HL-60 (cell line): ENCODE results near the gene FOXI3.

Source experiments
- DNase-seq, 2 experiments: peaks; one replicate each; pipeline ENCODE4 v3.0.0-alpha.2; 2010 to 2020; ENCODE audit warnings: low read depth in 1 of 2, low spot score in 1 of 2
- H3K27ac ChIP-seq: fragments of 250-450 bp; sonication (Bioruptor Pico); replicated peaks from 2 replicates; pipeline ENCODE4 v1.5.1; 2020; ENCODE audit warnings: mild to moderate bottlenecking, moderate library complexity
- H3K27me3 ChIP-seq: fragments of 250-450 bp; sonication (Bioruptor Pico); 2 replicates; pipeline ENCODE4 v1.5.1; 2021; ENCODE audit warnings: mild to moderate bottlenecking, moderate library complexity; ENCODE audit not compliant: insufficient read depth, poor library complexity, severe bottlenecking
- H3K4me3 ChIP-seq: replicated peaks from 2 replicates; pipeline ENCODE4 v1.5.1; 2011; ENCODE audit warnings: mild to moderate bottlenecking, control low read depth, low read length; ENCODE audit not compliant: insufficient read depth
- CTCF ChIP-seq: IDR thresholded peaks from one replicate; pipeline ENCODE4 v1.5.1; 2011; ENCODE audit warnings: low read length, control low read depth, inconsistent platforms; ENCODE audit not compliant: insufficient read depth
- GABPA ChIP-seq: IDR thresholded peaks from 2 replicates; pipeline ENCODE4 v1.6.1; 2012; ENCODE audit warnings: low read depth
- POLR2AphosphoS5 ChIP-seq: IDR thresholded peaks from 2 replicates; pipeline ENCODE4 v1.6.1; 2012; ENCODE audit warnings: low read depth
- SPI1 ChIP-seq: IDR thresholded peaks from 2 replicates; pipeline ENCODE4 v1.6.1; 2012; ENCODE audit warnings: low read depth, mild to moderate bottlenecking, borderline replicate concordance
- long read RNA-seq: library from polyadenylated mRNA; unstranded; transcript quantifications from one replicate; pipeline ENCODE4 v2.0.0, GENCODE V29; 2020
- TF ChIP-seq, protein P1 (sequence below): IDR thresholded peaks from 2 replicates; pipeline ENCODE4 v1.6.1; 2012; ENCODE audit warnings: low read depth; ENCODE audit not compliant: insufficient replicate concordance

FOXI3 gene
- long read RNA-seq = 0 reads

DNA sequence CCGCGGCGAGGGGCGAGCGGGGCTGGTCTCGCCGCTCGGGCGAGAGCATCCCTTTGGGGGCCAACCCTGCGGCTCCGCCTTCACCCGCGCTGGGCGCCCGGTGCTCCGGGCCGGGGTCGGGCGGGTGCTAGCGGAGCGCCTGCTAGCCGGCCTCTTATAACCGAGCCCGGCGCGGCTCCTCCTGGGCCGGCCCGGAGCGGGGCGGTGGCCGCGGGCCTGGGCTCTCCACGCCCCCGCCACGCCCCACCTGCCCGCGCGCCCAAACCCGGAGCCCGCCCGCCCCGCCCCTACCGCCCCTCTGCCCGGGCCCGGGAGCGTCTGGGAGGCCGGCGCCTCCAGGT, at the start of gene FOXI3:
Gene FOXI3 (minus strand): TSS at position 129 of the 341 bp plus-strand sequence. CDS start 158 bp downstream, outside the sequence.
- no peak within 1 kb of the TSS for H3K27ac ChIP-seq
- TF ChIP-seq CTCF (no peak), POLR2AphosphoS5 (no peak), SPI1 (no peak), GABPA (no peak)
- TF ChIP-seq, protein P1, sequence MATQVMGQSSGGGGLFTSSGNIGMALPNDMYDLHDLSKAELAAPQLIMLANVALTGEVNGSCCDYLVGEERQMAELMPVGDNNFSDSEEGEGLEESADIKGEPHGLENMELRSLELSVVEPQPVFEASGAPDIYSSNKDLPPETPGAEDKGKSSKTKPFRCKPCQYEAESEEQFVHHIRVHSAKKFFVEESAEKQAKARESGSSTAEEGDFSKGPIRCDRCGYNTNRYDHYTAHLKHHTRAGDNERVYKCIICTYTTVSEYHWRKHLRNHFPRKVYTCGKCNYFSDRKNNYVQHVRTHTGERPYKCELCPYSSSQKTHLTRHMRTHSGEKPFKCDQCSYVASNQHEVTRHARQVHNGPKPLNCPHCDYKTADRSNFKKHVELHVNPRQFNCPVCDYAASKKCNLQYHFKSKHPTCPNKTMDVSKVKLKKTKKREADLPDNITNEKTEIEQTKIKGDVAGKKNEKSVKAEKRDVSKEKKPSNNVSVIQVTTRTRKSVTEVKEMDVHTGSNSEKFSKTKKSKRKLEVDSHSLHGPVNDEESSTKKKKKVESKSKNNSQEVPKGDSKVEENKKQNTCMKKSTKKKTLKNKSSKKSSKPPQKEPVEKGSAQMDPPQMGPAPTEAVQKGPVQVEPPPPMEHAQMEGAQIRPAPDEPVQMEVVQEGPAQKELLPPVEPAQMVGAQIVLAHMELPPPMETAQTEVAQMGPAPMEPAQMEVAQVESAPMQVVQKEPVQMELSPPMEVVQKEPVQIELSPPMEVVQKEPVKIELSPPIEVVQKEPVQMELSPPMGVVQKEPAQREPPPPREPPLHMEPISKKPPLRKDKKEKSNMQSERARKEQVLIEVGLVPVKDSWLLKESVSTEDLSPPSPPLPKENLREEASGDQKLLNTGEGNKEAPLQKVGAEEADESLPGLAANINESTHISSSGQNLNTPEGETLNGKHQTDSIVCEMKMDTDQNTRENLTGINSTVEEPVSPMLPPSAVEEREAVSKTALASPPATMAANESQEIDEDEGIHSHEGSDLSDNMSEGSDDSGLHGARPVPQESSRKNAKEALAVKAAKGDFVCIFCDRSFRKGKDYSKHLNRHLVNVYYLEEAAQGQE = no peak

GRCh38 chr2:88500691-88501090, 48.2 kb upstream of the FOXI3 start:
- TF ChIP-seq GABPA (no peak), SPI1 (no peak), POLR2AphosphoS5 (no peak), CTCF (no peak)
- TF ChIP-seq, protein P1 = no peak
- Histone ChIP-seq H3K4me3 (no peak overlapping the region), H3K27ac (no peak overlapping the region), H3K27me3 (no peaks in the 10 kb centered on the region)
- DNase-seq = no peak

More for the DNA sequence above, at the start of gene FOXI3:
- Histone ChIP-seq H3K27me3 (peaks cover 44% of the 10 kb centered on the region), H3K4me3 (no peak within 1 kb of the TSS)
- DNase-seq = no peak

GRCh38 chr2:88499204-88499603, 46.7 kb upstream of the FOXI3 start:
- DNase-seq = no peak
- Histone ChIP-seq H3K4me3 (no peak overlapping the region), H3K27ac (no peak overlapping the region), H3K27me3 (no peaks in the 10 kb centered on the region)
- TF ChIP-seq GABPA = no peak
- no peak for TF ChIP-seq CTCF
- no peak for TF ChIP-seq SPI1
- no peak for TF ChIP-seq POLR2AphosphoS5
- TF ChIP-seq, protein P1 = no peak
